Gastroesophageal sphincter (tissue), 4 donors: ENCODE data around the gene SPACA9. TPM values are rescaled to one million over a fixed set of nuclear protein-coding genes. Genes with fewer than 3 reads are reported as not detected.

ENCODE experiments used
- ATAC-seq: fragments of 150-250 bp; one replicate; pipeline ENCODE4 v1.9.1; 2016; ENCODE audit warnings: mild to moderate bottlenecking, moderate library complexity
- H3K27ac ChIP-seq, 4 donors: fragments of 200-600 bp; sonication (generic) in 3 of 4; 1 replicate in 3 of 4; 2 replicates in 1 of 4; pipeline ENCODE4 v1.5.1; 2016 to 2019
- H3K27me3 ChIP-seq: fragments of 200-600 bp; sonication (generic); one replicate; pipeline ENCODE4 v1.5.1; 2019
- H3K36me3 ChIP-seq, 2 donors: fragments of 200-600 bp; sonication (generic); one replicate each; pipeline ENCODE4 v1.5.1; 2019; ENCODE audit warnings: control low read depth in 1 of 2
- H3K4me1 ChIP-seq, 3 donors: fragments of 200-600 bp; sonication (generic); 1 replicate in 2 of 3; 2 replicates in 1 of 3; pipeline ENCODE4 v1.5.1; 2016 to 2019; ENCODE audit warnings: control low read depth in 2 of 3
- H3K4me3 ChIP-seq, 2 donors: fragments of 200-600 bp; sonication (generic); one replicate each; pipeline ENCODE4 v1.5.1; 2019; ENCODE audit warnings: mild to moderate bottlenecking in 1 of 2, moderate library complexity in 1 of 2
- H3K9me3 ChIP-seq, 3 donors: fragments of 200-600 bp; sonication (generic); one replicate each; pipeline ENCODE4 v1.5.1; 2017 to 2019; ENCODE audit warnings: control low read depth in 2 of 3
- EP300 ChIP-seq: sonication (generic); formaldehyde crosslinking; IDR thresholded peaks from one replicate; pipeline ENCODE4 v1.6.1; 2017; ENCODE audit warnings: antibody characterized with exemption, mild to moderate bottlenecking
- POLR2A ChIP-seq, 2 donors: fragments of 450-650 bp; IDR thresholded peaks; one replicate each; pipeline ENCODE4 v1.6.1; 2017; ENCODE audit warnings: antibody characterized with exemption in 2 of 2, mild to moderate bottlenecking in 2 of 2, moderate library complexity in 1 of 2
- POLR2AphosphoS5 ChIP-seq: sonication (generic); formaldehyde crosslinking; IDR thresholded peaks from one replicate; pipeline ENCODE4 v1.6.1; 2017; ENCODE audit warnings: antibody characterized with exemption
- WGBS, 2 donors: methylation state at CpG; one replicate each; pipeline ENCODE4 v1.1.5; 2018; ENCODE audit warnings: low coverage in 1 of 2; 5-methylcytosine and 5-hydroxymethylcytosine counted together
- total RNA-seq, 4 donors: library from RNA; depleted of rRNA; stranded (reverse); fragments of >200 nt; gene quantifications; one replicate each; pipeline ENCODE4 v1.1.0, GENCODE V29; 2016
- TF ChIP-seq, protein P1 (sequence below), 4 experiments: fragments of 200-600 bp in 2 of 4; fragments of 450-650 bp in 2 of 4; sonication (generic) in 1 of 4; IDR thresholded peaks; one replicate each; pipeline ENCODE4 v1.5.1; 2017 to 2019; ENCODE audit warnings: antibody characterized with exemption in 4 of 4, mild to moderate bottlenecking in 2 of 4, moderate library complexity in 2 of 4

Gene SPACA9
- total RNA-seq, 4 donors from 2014 or later, result 2.6 to 8.2 (median 3.9) TPM

DNA sequence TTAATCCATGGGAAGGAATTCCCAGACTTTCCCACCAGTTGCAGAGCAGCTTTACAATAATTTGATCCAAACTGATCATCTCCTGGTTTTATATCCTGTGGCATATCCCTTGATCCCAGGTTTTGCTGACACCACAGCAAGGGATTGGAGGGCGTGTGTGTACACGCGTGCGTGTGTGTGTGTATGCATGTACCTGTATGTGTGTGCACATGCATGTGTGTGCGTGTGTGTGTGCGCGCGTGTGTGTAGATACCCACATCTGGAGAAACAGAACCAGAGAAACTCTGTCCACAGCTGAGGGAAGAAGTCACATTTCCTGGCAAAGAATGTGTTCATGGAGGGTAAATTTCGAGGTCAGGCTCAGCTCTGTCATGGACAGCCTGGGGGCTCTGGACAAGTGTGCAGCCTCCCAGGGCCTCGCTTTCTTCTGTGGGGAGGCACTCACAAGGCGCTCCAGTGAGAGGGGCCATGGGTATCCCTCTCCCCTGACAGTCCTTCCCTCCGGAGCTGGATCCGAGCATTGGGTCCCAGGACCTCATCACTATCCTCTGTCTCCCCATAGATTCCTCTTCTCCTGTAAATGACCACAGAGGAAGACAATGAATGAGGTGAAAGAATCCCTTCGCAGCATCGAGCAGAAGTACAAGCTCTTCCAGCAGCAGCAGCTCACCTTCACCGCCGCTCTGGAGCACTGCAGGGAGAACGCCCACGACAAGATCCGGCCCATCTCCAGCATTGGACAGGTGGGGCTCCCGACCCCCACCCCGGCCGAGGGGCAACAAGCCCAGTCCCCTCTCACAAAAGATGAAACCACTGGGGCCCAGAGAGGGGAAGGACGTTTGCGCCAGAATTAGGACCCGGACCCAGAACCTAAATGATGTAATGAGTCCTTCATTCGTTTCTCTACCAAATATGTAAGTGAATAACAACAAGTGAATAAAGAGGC is 4.9 kb downstream of the SPACA9 start:
- H3K4me1 ChIP-seq, result peaks cover 0 to 10% (median 4%) of the 10 kb centered on the region in 3 donors
- H3K27ac ChIP-seq, result no peak overlapping the region
- H3K4me3 ChIP-seq, result no peak overlapping the region
- H3K27me3 ChIP-seq, result no peaks in the 10 kb centered on the region
- TF ChIP-seq, protein P1, sequence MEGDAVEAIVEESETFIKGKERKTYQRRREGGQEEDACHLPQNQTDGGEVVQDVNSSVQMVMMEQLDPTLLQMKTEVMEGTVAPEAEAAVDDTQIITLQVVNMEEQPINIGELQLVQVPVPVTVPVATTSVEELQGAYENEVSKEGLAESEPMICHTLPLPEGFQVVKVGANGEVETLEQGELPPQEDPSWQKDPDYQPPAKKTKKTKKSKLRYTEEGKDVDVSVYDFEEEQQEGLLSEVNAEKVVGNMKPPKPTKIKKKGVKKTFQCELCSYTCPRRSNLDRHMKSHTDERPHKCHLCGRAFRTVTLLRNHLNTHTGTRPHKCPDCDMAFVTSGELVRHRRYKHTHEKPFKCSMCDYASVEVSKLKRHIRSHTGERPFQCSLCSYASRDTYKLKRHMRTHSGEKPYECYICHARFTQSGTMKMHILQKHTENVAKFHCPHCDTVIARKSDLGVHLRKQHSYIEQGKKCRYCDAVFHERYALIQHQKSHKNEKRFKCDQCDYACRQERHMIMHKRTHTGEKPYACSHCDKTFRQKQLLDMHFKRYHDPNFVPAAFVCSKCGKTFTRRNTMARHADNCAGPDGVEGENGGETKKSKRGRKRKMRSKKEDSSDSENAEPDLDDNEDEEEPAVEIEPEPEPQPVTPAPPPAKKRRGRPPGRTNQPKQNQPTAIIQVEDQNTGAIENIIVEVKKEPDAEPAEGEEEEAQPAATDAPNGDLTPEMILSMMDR (IDR thresholded peaks at IDR 0.05), result no peak
- TF ChIP-seq POLR2AphosphoS5 (no peak), POLR2A (IDR thresholded peaks at IDR 0.05) (no peak), EP300 (no peak)
- 94 to 95% methylated on average over 10 to 11 of the region's 27 CpGs for WGBS, 2 donors
- H3K36me3 ChIP-seq, result peaks cover 0 to 48% of the 10 kb centered on the region in 2 donors
- no peak for ATAC-seq
- H3K9me3 ChIP-seq, result no peaks in the 10 kb centered on the region

DNA sequence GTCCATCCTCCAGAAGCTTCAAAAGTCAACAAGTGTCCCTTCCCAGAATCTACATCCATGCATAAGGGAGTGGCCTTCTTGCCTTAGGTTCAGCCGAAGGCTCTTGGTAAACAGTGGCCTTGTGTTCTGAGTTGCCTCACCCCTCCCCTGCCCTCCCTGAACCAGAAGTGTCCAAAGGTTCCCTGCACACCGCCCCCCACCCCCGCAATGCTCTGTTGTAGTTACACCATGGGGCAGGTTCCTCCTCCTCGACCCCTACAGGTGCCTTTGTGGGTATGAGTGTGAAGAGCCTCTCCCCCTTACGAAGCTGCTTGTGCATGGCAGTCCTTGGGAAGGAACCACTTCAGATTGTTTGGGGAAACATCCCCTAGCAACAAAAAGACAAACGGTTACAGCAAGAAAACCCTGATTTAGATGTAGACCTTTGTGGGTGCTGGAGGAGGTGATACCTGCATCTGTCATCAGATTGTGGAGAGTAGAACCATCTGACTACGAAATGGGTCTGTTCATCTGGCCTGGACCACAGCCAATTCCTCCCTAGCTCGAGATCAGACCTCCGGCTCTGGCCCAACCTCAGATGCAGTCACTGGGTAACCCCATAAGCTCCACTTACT is 7.1 kb downstream of the SPACA9 start:
- Histone ChIP-seq H3K27ac (no peak overlapping the region), H3K9me3 (no peaks in the 10 kb centered on the region), H3K4me1 (no peaks in the 10 kb centered on the region), H3K36me3 (peaks cover 0 to 70% of the 10 kb centered on the region in 2 donors), H3K4me3 (no peak overlapping the region), H3K27me3 (no peaks in the 10 kb centered on the region)
- WGBS, 2 donors, result 50 to 62% methylated on average over 2 to 4 of the region's 9 CpGs
- no peak for TF ChIP-seq EP300
- no peak for ATAC-seq

DNA sequence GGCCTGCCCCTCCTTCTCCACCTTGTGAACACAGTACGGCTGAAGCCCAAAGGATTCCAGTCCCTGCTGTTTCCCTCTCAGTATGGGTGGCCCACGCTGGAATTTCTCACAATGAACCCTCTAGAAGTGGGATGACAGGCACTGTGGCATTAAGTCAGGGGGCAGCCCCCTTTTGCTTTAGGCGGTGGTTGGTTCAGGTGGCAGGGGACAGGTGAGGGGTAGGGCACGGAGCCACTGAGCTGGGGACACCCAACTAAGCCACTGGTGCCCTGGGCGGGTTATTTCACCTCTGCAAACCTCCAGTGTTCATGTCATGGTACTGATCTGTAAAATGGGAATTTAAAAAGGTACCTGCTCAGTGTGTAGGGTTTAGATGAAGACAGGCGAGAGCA is 7.6 kb downstream of the SPACA9 start:
- 96 to 100% methylated on average over 4 of the region's 6 CpGs for WGBS, 2 donors
- no peak overlapping the region for H3K27ac ChIP-seq
- ATAC-seq, result no peak
- TF ChIP-seq POLR2AphosphoS5 (no peak), EP300 (no peak), POLR2A (IDR thresholded peaks at IDR 0.05) (no peak)
- TF ChIP-seq, protein P1 (IDR thresholded peaks at IDR 0.05), result no peak
- H3K27me3 ChIP-seq, result no peaks in the 10 kb centered on the region
- H3K4me1 ChIP-seq, result no peaks in the 10 kb centered on the region
- H3K36me3 ChIP-seq, result peaks cover 0 to 75% of the 10 kb centered on the region in 2 donors
- no peaks in the 10 kb centered on the region for H3K9me3 ChIP-seq
- no peak overlapping the region for H3K4me3 ChIP-seq

DNA sequence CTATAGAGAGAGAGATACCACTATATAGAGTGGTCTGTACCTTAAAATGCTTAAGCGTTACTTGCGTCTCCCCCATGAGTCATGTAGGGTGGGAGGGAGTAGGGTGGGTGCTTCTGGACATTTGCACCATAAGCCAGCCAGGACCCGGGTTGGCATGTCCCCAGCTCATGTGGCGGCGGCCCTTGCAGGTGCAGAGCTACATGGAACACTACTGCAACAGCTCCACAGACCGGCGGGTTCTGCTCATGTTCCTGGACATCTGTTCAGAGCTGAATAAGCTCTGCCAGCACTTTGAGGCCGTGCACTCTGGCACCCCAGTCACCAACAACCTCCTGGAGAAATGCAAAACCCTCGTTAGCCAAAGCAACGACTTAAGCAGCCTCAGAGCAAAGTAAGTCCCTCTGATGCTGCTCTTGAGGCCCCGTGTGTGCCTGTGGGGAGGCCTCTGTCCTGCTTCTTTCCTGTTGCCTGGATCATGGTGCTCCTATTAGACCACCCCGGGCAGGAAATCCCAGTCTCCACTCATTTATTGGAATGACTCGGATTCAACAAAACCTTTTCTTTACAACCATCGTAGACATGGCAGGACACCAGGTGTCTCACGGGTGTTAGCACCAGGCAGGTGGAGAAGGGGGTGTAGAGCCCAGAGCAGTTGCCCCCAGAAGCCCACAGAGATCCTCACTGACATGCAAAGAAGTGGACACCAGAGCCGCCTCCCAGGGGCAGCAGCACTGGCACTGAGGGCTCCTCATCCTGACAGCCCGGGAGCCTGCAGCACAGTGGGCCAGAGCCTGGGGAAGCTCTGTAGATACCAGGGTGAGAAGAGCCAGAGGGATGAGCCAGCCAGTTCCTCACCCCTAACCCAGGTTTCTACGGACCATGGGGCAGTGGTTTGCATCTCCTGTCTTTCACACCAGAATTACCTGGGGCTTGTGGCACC is 8.8 kb downstream of the SPACA9 start:
- no peaks in the 10 kb centered on the region for H3K4me1 ChIP-seq
- WGBS, 2 donors, result 97% methylated on average over 4 of the region's 18 CpGs; no CpG with 5 or more reads in 1 of the 2 donors
- H3K4me3 ChIP-seq, result no peak overlapping the region
- H3K36me3 ChIP-seq, result peaks cover 0 to 87% of the 10 kb centered on the region in 2 donors
- no peak overlapping the region for H3K27ac ChIP-seq
- H3K9me3 ChIP-seq, result no peaks in the 10 kb centered on the region
- no peak for ATAC-seq
- H3K27me3 ChIP-seq, result no peaks in the 10 kb centered on the region
- TF ChIP-seq, protein P1 (IDR thresholded peaks at IDR 0.05), result no peak
- no peak for TF ChIP-seq POLR2A (IDR thresholded peaks at IDR 0.05)
- TF ChIP-seq POLR2AphosphoS5, result no peak

DNA sequence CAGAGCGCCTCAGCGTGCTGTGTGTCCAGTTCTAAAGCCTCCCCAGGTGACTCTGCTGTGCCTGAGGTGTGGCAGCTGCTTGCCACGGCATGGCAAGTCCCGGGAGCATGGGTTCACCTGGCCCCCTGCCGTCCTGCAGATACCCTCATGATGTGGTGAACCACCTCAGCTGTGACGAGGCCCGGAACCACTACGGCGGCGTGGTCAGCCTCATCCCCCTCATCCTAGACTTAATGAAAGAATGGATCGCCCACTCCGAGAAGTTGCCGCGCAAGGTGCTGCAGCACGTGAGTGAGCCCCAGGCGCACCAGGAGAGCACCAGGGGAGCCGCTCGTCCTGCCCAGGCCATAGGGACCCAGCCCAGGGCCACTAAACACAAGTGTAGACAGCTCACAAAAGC is 9.5 kb downstream of the SPACA9 start:
- no peaks in the 10 kb centered on the region for H3K27me3 ChIP-seq
- no peaks in the 10 kb centered on the region for H3K9me3 ChIP-seq
- H3K36me3 ChIP-seq, result peaks cover 0 to 94% of the 10 kb centered on the region in 2 donors
- H3K27ac ChIP-seq, result no peak overlapping the region
- H3K4me3 ChIP-seq, result no peak overlapping the region
- TF ChIP-seq POLR2A (IDR thresholded peaks at IDR 0.05) (no peak), EP300 (no peak), POLR2AphosphoS5 (no peak)
- TF ChIP-seq, protein P1 (IDR thresholded peaks at IDR 0.05), result no peak
- H3K4me1 ChIP-seq, result no peaks in the 10 kb centered on the region
- ATAC-seq, result no peak
- 93% methylated on average over 6 of the region's 18 CpGs; no CpG with 5 or more reads in 1 of the 2 donors for WGBS, 2 donors
